HEK293 (cell line): Measurements from ENCODE around the gene BAG1.
A peak's percentile ranks its signal among the peaks of the same experiment; 100 is the strongest.

ENCODE experiments used
- GLIS2 ChIP-seq: fragments of 450-650 bp; formaldehyde crosslinking; IDR thresholded peaks from 2 replicates; pipeline ENCODE4 v1.5.1; 2016; ENCODE audit warnings: missing biosample characterization, missing genetic modification characterization
- MYNN ChIP-seq: fragments of 450-650 bp; formaldehyde crosslinking; IDR thresholded peaks from 2 replicates; pipeline ENCODE4 v1.5.1; 2016; ENCODE audit warnings: missing biosample characterization, missing genetic modification characterization, borderline replicate concordance
- PATZ1 ChIP-seq: fragments of 450-650 bp; formaldehyde crosslinking; IDR thresholded peaks from 2 replicates; pipeline ENCODE4 v1.5.1; 2016; ENCODE audit warnings: missing biosample characterization, missing genetic modification characterization
- PRDM4 ChIP-seq: fragments of 450-650 bp; formaldehyde crosslinking; IDR thresholded peaks from 2 replicates; pipeline ENCODE4 v1.5.1; 2017; ENCODE audit warnings: missing biosample characterization, missing genetic modification characterization
- SCRT2 ChIP-seq: fragments of 450-650 bp; formaldehyde crosslinking; IDR thresholded peaks from 2 replicates; pipeline ENCODE4 v1.5.1; 2016; ENCODE audit warnings: missing biosample characterization, missing genetic modification characterization
- ZBTB20 ChIP-seq: fragments of 450-650 bp; formaldehyde crosslinking; IDR thresholded peaks from 2 replicates; pipeline ENCODE4 v1.5.1; 2016; ENCODE audit warnings: missing biosample characterization, missing genetic modification characterization
- ZBTB8A ChIP-seq: fragments of 450-650 bp; formaldehyde crosslinking; IDR thresholded peaks from 2 replicates; pipeline ENCODE4 v1.5.1; 2016; ENCODE audit warnings: missing biosample characterization, missing genetic modification characterization
- ZEB2 ChIP-seq: fragments of 450-650 bp; formaldehyde crosslinking; IDR thresholded peaks from 2 replicates; pipeline ENCODE4 v1.5.1; 2016; ENCODE audit warnings: missing biosample characterization, missing genetic modification characterization
- ZFP3 ChIP-seq: fragments of 450-650 bp; formaldehyde crosslinking; IDR thresholded peaks from 2 replicates; pipeline ENCODE4 v1.5.1; 2016; ENCODE audit warnings: low read depth, missing biosample characterization, missing genetic modification characterization
- ZNF10 ChIP-seq: fragments of 450-650 bp; formaldehyde crosslinking; IDR thresholded peaks from 2 replicates; pipeline ENCODE4 v1.5.1; 2017; ENCODE audit warnings: missing biosample characterization, missing genetic modification characterization
- ZNF114 ChIP-seq: fragments of 450-650 bp; formaldehyde crosslinking; IDR thresholded peaks from 2 replicates; pipeline ENCODE4 v1.5.0; 2017; ENCODE audit warnings: missing biosample characterization, missing genetic modification characterization
- ZNF132 ChIP-seq: fragments of 450-650 bp; formaldehyde crosslinking; IDR thresholded peaks from 2 replicates; pipeline ENCODE4 v1.5.1; 2017; ENCODE audit warnings: missing biosample characterization, missing genetic modification characterization, borderline replicate concordance
- ZNF140 ChIP-seq: fragments of 450-650 bp; formaldehyde crosslinking; IDR thresholded peaks from 2 replicates; pipeline ENCODE4 v1.5.1; 2016; ENCODE audit warnings: missing biosample characterization, missing genetic modification characterization
- ZNF16 ChIP-seq: fragments of 450-650 bp; formaldehyde crosslinking; IDR thresholded peaks from 2 replicates; pipeline ENCODE4 v1.5.1; 2016; ENCODE audit warnings: low read depth, missing biosample characterization, missing genetic modification characterization
- ZNF19 ChIP-seq: fragments of 450-650 bp; formaldehyde crosslinking; IDR thresholded peaks from 2 replicates; pipeline ENCODE4; 2016; ENCODE audit warnings: missing biosample characterization, missing genetic modification characterization, low read depth
- ZNF221 ChIP-seq: fragments of 450-650 bp; formaldehyde crosslinking; IDR thresholded peaks from 2 replicates; pipeline ENCODE4 v1.5.1; 2017; ENCODE audit warnings: missing biosample characterization, missing genetic modification characterization, borderline replicate concordance
- ZNF24 ChIP-seq: fragments of 450-650 bp; formaldehyde crosslinking; IDR thresholded peaks from 2 replicates; pipeline ENCODE4 v1.5.1; 2016; ENCODE audit warnings: missing biosample characterization, missing genetic modification characterization
- ZNF274 ChIP-seq, 2 experiments: fragments of 200-500 bp in 1 of 2; fragments of 450-650 bp in 1 of 2; sonication (Bioruptor generic) in 1 of 2; formaldehyde crosslinking in 1 of 2; IDR thresholded peaks; 2 replicates each; pipeline versions ENCODE4 v1.5.1 to v1.6.1; 2014 to 2016; ENCODE audit warnings: borderline replicate concordance in 1 of 2, inconsistent platforms in 1 of 2, low read length in 1 of 2, missing biosample characterization in 1 of 2, missing genetic modification characterization in 1 of 2
- ZNF423 ChIP-seq: fragments of 450-650 bp; formaldehyde crosslinking; IDR thresholded peaks from 2 replicates; pipeline ENCODE4 v1.5.1; 2016; ENCODE audit warnings: missing biosample characterization, missing genetic modification characterization
- ZNF433 ChIP-seq: fragments of 450-650 bp; formaldehyde crosslinking; IDR thresholded peaks from 2 replicates; pipeline ENCODE4 v1.5.1; 2016; ENCODE audit warnings: missing biosample characterization, missing genetic modification characterization, low read depth
- ZNF449 ChIP-seq: fragments of 450-650 bp; formaldehyde crosslinking; IDR thresholded peaks from 2 replicates; pipeline ENCODE4 v1.5.1; 2017; ENCODE audit warnings: missing biosample characterization, mild to moderate bottlenecking, missing genetic modification characterization, moderate library complexity
- ZNF529 ChIP-seq: fragments of 450-650 bp; formaldehyde crosslinking; IDR thresholded peaks from 2 replicates; pipeline ENCODE4 v1.5.1; 2017; ENCODE audit warnings: missing genetic modification characterization, missing biosample characterization; ENCODE audit not compliant: insufficient replicate concordance
- ZNF549 ChIP-seq: fragments of 450-650 bp; IDR thresholded peaks from 2 replicates; pipeline ENCODE4 v1.5.1; 2018; ENCODE audit warnings: missing biosample characterization, missing genetic modification characterization, mild to moderate bottlenecking, inconsistent platforms, moderate library complexity
- ZNF580 ChIP-seq: fragments of 450-650 bp; formaldehyde crosslinking; IDR thresholded peaks from 2 replicates; pipeline ENCODE4 v1.5.1; 2016; ENCODE audit warnings: missing biosample characterization, missing genetic modification characterization
- ZNF596 ChIP-seq: fragments of 450-650 bp; IDR thresholded peaks from 2 replicates; pipeline ENCODE4 v1.5.0; 2018; ENCODE audit warnings: missing biosample characterization, mild to moderate bottlenecking, missing genetic modification characterization, moderate library complexity
- ZNF624 ChIP-seq: fragments of 450-650 bp; formaldehyde crosslinking; IDR thresholded peaks from 2 replicates; pipeline ENCODE4 v1.5.1; 2017; ENCODE audit warnings: missing biosample characterization, missing genetic modification characterization
- ZNF626 ChIP-seq: fragments of 450-650 bp; sonication (Bioruptor Pico); formaldehyde crosslinking; IDR thresholded peaks from 2 replicates; pipeline ENCODE4 v1.5.1; 2018; ENCODE audit warnings: missing biosample characterization, missing genetic modification characterization, inconsistent platforms
- ZNF645 ChIP-seq: fragments of 450-650 bp; formaldehyde crosslinking; IDR thresholded peaks from 2 replicates; pipeline ENCODE4; 2016; ENCODE audit warnings: missing biosample characterization, missing genetic modification characterization
- TF ChIP-seq, protein P1 (sequence below): sonication (generic); formaldehyde crosslinking; IDR thresholded peaks from 2 replicates; pipeline ENCODE4 v1.8.1; 2022; ENCODE audit warnings: mild to moderate bottlenecking, moderate library complexity, missing genetic modification reagents
- TF ChIP-seq, protein P2 (sequence below): fragments of 450-650 bp; formaldehyde crosslinking; IDR thresholded peaks from 2 replicates; pipeline ENCODE4 v1.5.1; 2016; ENCODE audit warnings: missing biosample characterization, missing genetic modification characterization

BAG1 gene

DNA sequence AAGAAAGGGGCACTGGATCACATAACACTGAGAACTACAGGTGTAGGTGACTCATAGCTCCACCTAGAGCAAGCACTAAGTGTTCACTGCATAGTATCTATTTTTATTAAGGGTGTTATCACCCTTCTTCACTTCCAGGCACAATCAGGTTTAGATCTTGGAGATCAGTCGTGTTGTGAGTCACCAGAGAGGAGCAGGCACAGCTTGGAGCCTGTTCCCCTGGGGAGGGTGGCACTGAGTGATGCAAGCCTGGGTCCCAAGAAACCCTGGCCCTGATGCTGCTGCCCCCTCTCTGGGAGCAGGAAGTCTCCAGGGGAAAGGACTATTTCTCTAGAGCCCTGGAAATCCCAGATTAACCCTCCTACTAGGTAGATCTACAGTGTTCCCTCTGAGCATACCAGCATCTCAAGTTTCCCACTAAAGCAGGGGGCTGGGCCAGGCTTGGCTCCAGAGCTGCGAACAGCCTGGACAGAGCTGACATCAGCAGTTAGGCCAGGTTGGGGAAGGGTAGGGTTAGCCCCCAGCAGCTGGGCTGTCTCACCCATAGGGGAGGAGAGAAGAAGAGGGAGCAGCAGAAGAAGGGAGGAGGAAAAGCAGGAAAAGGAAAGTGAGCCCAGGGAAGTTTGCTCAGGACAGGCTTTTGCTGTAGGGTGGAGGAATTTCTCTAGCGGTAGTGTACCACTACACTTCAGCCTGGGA, 52.7 kb downstream of the BAG1 start (continued):
- peak; percentile 80 for TF ChIP-seq PATZ1 (tag by site-specific recombination)
- no peak for TF ChIP-seq GLIS2
- no peak for TF ChIP-seq ZBTB20
- no peak for TF ChIP-seq ZNF433 (tag by site-specific recombination)
- TF ChIP-seq, protein P1, sequence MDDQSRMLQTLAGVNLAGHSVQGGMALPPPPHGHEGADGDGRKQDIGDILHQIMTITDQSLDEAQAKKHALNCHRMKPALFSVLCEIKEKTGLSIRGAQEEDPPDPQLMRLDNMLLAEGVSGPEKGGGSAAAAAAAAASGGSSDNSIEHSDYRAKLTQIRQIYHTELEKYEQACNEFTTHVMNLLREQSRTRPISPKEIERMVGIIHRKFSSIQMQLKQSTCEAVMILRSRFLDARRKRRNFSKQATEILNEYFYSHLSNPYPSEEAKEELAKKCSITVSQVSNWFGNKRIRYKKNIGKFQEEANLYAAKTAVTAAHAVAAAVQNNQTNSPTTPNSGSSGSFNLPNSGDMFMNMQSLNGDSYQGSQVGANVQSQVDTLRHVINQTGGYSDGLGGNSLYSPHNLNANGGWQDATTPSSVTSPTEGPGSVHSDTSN (CRISPR knock-in tag), result no peak
- TF ChIP-seq ZNF449 (tag by site-specific recombination), result no peak
- TF ChIP-seq, protein P2, sequence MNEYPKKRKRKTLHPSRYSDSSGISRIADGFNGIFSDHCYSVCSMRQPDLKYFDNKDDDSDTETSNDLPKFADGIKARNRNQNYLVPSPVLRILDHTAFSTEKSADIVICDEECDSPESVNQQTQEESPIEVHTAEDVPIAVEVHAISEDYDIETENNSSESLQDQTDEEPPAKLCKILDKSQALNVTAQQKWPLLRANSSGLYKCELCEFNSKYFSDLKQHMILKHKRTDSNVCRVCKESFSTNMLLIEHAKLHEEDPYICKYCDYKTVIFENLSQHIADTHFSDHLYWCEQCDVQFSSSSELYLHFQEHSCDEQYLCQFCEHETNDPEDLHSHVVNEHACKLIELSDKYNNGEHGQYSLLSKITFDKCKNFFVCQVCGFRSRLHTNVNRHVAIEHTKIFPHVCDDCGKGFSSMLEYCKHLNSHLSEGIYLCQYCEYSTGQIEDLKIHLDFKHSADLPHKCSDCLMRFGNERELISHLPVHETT, result no peak
- TF ChIP-seq PRDM4 (tag by site-specific recombination), result peak; percentile 74
- TF ChIP-seq ZNF19 (tag by site-specific recombination), result no peak
- TF ChIP-seq ZNF624 (tag by site-specific recombination), result no peak
- no peak for TF ChIP-seq ZNF549
- no peak for TF ChIP-seq ZNF16 (tag by site-specific recombination)
- TF ChIP-seq ZNF423 (tag by site-specific recombination), result 0 out of 2 replicates have a peak, but pooled peaks have one; percentile 34
- TF ChIP-seq ZNF114 (tag by site-specific recombination), result no peak
- no peak for TF ChIP-seq ZBTB8A (tag by site-specific recombination)
- TF ChIP-seq ZNF626, result no peak
- TF ChIP-seq ZNF580 (tag by site-specific recombination), result no peak
- peak; percentile 45; the same call in 1 of the 2 replicates for TF ChIP-seq SCRT2
- TF ChIP-seq ZNF645 (tag by site-specific recombination), result no peak
- TF ChIP-seq ZNF140 (tag by site-specific recombination), result no peak
- no peak for TF ChIP-seq ZNF596
- TF ChIP-seq ZNF10 (tag by site-specific recombination), result no peak
- TF ChIP-seq ZNF529 (tag by site-specific recombination), result no peak
- no peak for TF ChIP-seq ZNF221 (tag by site-specific recombination)
- TF ChIP-seq ZFP3, result no peak
- no peak for TF ChIP-seq ZNF132 (tag by site-specific recombination)
- TF ChIP-seq ZEB2 (tag by site-specific recombination), result peak; percentile 51; the same call in 1 of the 2 replicates
- no peak for TF ChIP-seq ZNF24 (tag by site-specific recombination)
- TF ChIP-seq ZNF274 (IDR thresholded peaks at IDR 0.05; ENCODE audit: low read length), result no peak
- TF ChIP-seq ZNF274 (tag by site-specific recombination; IDR thresholded peaks at IDR 0.05; ENCODE audit: borderline replicate concordance), result no peak
- no peak for TF ChIP-seq MYNN (tag by site-specific recombination)
